K562 (cell line): Measurements from ENCODE around the gene DUSP3. TPM values are rescaled to one million over a fixed set of nuclear protein-coding genes. Genes with fewer than 3 reads are reported as not detected.

Source experiments
- ATF7 ChIP-seq: fragments of 450-650 bp; IDR thresholded peaks from 2 replicates; pipeline ENCODE4 v1.7.1; 2014; ENCODE audit warnings: mild to moderate bottlenecking, moderate library complexity
- BHLHE40 ChIP-seq: IDR thresholded peaks from 2 replicates; pipeline ENCODE4 v1.6.1; 2011; ENCODE audit warnings: low read length, improper control_type of control experiment
- CC2D1A ChIP-seq: fragments of 450-650 bp; IDR thresholded peaks from 2 replicates; pipeline ENCODE4 v1.6.1; 2017; ENCODE audit warnings: mild to moderate bottlenecking
- GABPB1 ChIP-seq: sonication (generic); formaldehyde crosslinking; IDR thresholded peaks from 2 replicates; pipeline ENCODE4 v1.8.0; 2022; ENCODE audit warnings: mild to moderate bottlenecking, missing genetic modification reagents
- HES1 ChIP-seq: fragments of 450-650 bp; IDR thresholded peaks from 2 replicates; pipeline ENCODE4 v1.6.1; 2016; ENCODE audit warnings: low read depth, mild to moderate bottlenecking, moderate library complexity
- MLLT1 ChIP-seq, 2 experiments: fragments of 450-650 bp; IDR thresholded peaks; 2 replicates each; pipeline ENCODE4 v1.6.1; 2016
- MNT ChIP-seq, 2 experiments: fragments of 450-650 bp; conservative IDR thresholded peaks; 2 replicates each; pipeline ENCODE4 v1.6.1; 2017; ENCODE audit warnings: mild to moderate bottlenecking in 2 of 2, moderate library complexity in 2 of 2
- MTA3 ChIP-seq: fragments of 450-650 bp; formaldehyde crosslinking; IDR thresholded peaks from 2 replicates; pipeline ENCODE4 v1.6.1; 2017; ENCODE audit warnings: mild to moderate bottlenecking, borderline replicate concordance
- NFIC ChIP-seq: fragments of 450-650 bp; IDR thresholded peaks from 2 replicates; pipeline ENCODE4 v1.6.1; 2017; ENCODE audit warnings: mild to moderate bottlenecking, inconsistent platforms
- SAFB2 ChIP-seq: fragments of 200-400 bp; formaldehyde crosslinking; IDR thresholded peaks from 2 replicates; pipeline ENCODE4 v1.6.1; 2018; ENCODE audit warnings: borderline replicate concordance, low read length, low read depth, moderate library complexity; ENCODE audit not compliant: severe bottlenecking
- TARDBP ChIP-seq: fragments of 450-650 bp; IDR thresholded peaks from 2 replicates; pipeline ENCODE4 v1.6.1; 2016
- XRCC5 ChIP-seq: fragments of 200-400 bp; formaldehyde crosslinking; IDR thresholded peaks from 2 replicates; pipeline ENCODE4 v1.6.1; 2017; ENCODE audit warnings: low read depth, mild to moderate bottlenecking, low read length
- ZNF24 ChIP-seq: fragments of 450-650 bp; IDR thresholded peaks from 2 replicates; pipeline ENCODE4 v1.6.1; 2016
- ZNF592 ChIP-seq: fragments of 450-650 bp; IDR thresholded peaks from 2 replicates; pipeline ENCODE4 v1.6.1; 2017; ENCODE audit warnings: antibody characterized with exemption, mild to moderate bottlenecking
- ZNF785 ChIP-seq: fragments of 250-450 bp; sonication (Bioruptor Pico); IDR thresholded peaks from 2 replicates; pipeline ENCODE4 v1.4.0; 2020; ENCODE audit warnings: mild to moderate bottlenecking
- polyA plus RNA-seq, 8 experiments: library from polyadenylated mRNA; depleted of rRNA in 4 of 8; stranded (reverse) in 5 of 8; unstranded in 3 of 8; fragments of >200 nt; fragmentation: Nextera tagmentation in 2 of 8; fragmentation: Illumina TruSeq in 1 of 8; extraction: Ambion mirVana in 2 of 8; extraction: Trizol in 1 of 8; gene quantifications; 2 replicates each; pipeline versions ENCODE4 v1.2.1 to v1.2.3, GENCODE V29; 2011 to 2014; ENCODE audit warnings: inconsistent platforms in 1 of 8, missing spikeins in 1 of 8
- total RNA-seq, 7 experiments: library from RNA; depleted of rRNA in 6 of 7; stranded (reverse); fragments of >200 nt in 6 of 7; fragmentation: Illumina TruSeq in 2 of 7; extraction: Trizol in 2 of 7; gene quantifications; 2 replicates each; pipeline versions ENCODE4 v1.2.1 to v1.2.3, GENCODE V29; 2011 to 2021; ENCODE audit warnings: low replicate concordance in 1 of 7
- TF ChIP-seq, protein P1 (sequence below): fragments of 450-650 bp; formaldehyde crosslinking; conservative IDR thresholded peaks from 2 replicates; pipeline ENCODE4 v1.4.0; 2022; ENCODE audit warnings: mild to moderate bottlenecking, missing genetic modification characterization

DUSP3 gene
- total and polyA plus RNA-seq, 9 of the 15 experiments (the other 6 are each of a cell fraction or from before 2014, with no cell fraction given), result 4.1 to 19.8 (median 12.3) TPM

DNA sequence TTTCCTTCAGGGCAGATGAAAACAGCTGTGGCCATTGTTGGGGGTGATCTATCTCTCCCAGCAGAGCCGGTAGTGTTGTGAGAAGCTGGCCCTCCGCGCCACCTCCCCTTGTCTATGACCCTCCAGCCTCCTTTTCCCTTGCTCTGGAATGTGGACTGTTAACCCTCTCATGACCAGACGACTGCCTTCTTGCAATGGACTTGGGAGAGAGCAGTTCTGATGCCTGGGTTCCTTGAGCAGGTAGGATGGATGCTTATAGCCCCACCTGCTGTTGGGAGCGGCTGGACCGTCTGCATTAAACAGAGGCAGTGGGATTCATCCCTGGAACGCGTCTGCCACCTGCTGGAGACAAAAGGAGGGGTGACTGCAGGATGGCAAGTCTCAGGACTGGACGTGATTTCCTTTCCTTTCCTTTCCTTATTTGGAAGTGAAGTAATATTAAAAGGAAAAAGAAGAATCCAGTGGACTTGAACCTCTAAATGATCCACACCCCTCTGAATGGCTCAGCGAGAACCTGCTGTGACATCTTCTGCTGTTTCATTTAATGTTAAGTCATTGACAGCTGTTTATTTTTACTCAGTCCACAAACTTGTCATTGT lies 18.4 kb downstream of the DUSP3 start (continued):
- 0 out of 2 replicates have a peak, but pooled peaks have one; percentile 23 for TF ChIP-seq ZNF592
- TF ChIP-seq CC2D1A, result peak; percentile 80
- TF ChIP-seq ATF7, result 0 out of 2 replicates have a peak, but pooled peaks have one; percentile 24
- TF ChIP-seq SAFB2, result no peak
- no peak for TF ChIP-seq HES1
- TF ChIP-seq NFIC, result no peak
- TF ChIP-seq ZNF24, result peak; percentile 40; the same call in 1 of the 2 replicates
- TF ChIP-seq TARDBP, result peak; percentile 51; the same call in 1 of the 2 replicates
- no peak for TF ChIP-seq ZNF785 (CRISPR knock-in tag)
- peak; percentile 40; the same call in 1 of the 2 replicates for TF ChIP-seq MTA3
- peak; percentile 90; the same call in 1 of the 2 replicates for TF ChIP-seq XRCC5
- TF ChIP-seq GABPB1 (CRISPR knock-in tag), result peak; percentile 54; the same call in 1 of the 2 replicates
- TF ChIP-seq, protein P1, sequence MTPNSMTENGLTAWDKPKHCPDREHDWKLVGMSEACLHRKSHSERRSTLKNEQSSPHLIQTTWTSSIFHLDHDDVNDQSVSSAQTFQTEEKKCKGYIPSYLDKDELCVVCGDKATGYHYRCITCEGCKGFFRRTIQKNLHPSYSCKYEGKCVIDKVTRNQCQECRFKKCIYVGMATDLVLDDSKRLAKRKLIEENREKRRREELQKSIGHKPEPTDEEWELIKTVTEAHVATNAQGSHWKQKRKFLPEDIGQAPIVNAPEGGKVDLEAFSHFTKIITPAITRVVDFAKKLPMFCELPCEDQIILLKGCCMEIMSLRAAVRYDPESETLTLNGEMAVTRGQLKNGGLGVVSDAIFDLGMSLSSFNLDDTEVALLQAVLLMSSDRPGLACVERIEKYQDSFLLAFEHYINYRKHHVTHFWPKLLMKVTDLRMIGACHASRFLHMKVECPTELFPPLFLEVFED (CRISPR knock-in tag), result no peak
- 0 out of 2 replicates have a peak, but pooled peaks have one; percentile 43 for TF ChIP-seq BHLHE40
- TF ChIP-seq MNT (conservative IDR thresholded peaks at IDR 0.05), result no peak
- TF ChIP-seq MLLT1 (IDR thresholded peaks at IDR 0.05), result peak in 1 of 2 experiments; percentile 76; a peak in 1 of 4 replicates
